ENCODE measurements around the gene PRDM16.

- TF ChIP-seq CTCF (IDR thresholded peaks at IDR 0.05; ENCODE audit: insufficient read depth, low read depth, low read length) (no peak), EZH2 (IDR thresholded peaks at IDR 0.05; ENCODE audit: insufficient read depth, low read length) (no peak)
Observed at GRCh38 chr1:3109355-3109754, 40.4 kb downstream of the PRDM16 start.

Data from astrocyte (in vitro differentiated cells and primary cell).